Superior temporal gyrus (tissue), 1 donor: ENCODE results near the gene GAB2.
A peak's percentile ranks its signal among the peaks of the same experiment; 100 is the strongest.

Experiments used
- DNase-seq: peaks from one replicate; pipeline ENCODE4 v3.0.0-alpha.2; 2016; ENCODE audit errors: extremely low spot score

Gene GAB2

DNA sequence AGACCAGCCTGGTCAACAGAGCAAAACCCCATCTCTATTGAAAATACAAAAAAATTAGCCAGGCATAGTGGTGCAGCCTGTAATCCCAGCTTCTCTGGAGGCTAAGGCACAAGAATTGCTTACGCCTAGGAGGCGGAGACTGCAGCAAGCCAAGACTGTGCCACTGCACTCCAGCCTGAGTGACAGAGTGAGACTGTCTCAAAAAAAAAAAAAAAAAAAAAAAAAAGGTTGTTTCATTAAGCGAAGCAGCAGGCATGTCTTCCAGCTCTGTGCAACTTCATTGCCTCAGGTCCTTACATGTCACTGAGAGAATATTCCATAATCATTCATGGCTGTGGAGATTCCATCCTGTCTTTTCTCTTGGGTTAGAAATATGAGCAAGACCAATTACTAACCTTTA is 16.9 kb downstream of the GAB2 start:
- DNase-seq: no peak

- no peak for DNase-seq
These were observed 17.5 kb downstream of the GAB2 start for GRCh38 chr11:78400116-78400515.

- DNase-seq: no peak
These were observed 18.5 kb downstream of the GAB2 start for GRCh38 chr11:78399136-78399535.

- no peak for DNase-seq
These were observed 18.9 kb downstream of the GAB2 start for GRCh38 chr11:78398715-78399114.

- DNase-seq: no peak
These were observed 20.2 kb downstream of the GAB2 start for GRCh38 chr11:78397398-78397797.

GRCh38 chr11:78395597-78395996 is 22.0 kb downstream of the GAB2 start:
- DNase-seq: no peak

GRCh38 chr11:78392854-78393253 is 24.8 kb downstream of the GAB2 start:
- DNase-seq: no peak

DNA sequence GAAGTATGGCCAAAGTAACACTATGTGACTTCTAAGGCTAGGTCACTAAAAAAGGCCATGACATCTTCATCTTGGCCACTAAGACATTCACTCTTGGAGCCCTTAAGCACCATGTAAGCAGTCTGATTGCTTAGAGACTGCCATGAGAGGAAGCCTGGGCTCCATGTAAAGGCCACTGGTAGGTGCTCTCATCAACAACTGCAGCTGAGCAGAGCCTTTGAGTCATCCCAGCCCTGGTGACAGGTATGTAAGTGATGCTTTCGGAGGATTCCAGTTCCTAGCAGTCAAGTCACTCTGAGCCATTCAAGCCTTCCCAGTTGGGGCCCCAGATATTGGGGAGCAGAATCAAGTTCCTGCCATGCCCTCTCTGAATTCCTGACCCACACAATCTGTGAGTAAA is 26.2 kb downstream of the GAB2 start:
- DNase-seq: no peak

DNA sequence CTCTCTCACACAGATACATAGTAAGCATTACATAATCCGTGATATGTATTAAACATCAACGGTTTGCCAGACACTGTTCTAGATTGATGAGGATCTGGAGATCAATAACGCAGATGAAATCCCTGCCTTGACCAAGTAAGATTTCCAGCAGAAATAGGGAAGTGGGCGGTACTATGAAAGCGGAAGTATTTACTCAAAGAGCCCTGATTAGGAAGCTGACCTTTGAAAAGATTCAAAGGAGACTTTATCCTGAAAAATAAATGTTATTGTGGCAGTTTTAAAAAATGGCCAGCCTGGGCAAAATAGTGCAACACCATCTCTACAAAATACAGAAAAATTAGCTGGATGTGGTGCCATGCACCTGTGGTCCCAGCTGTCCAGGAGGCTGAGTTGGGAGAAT is 26.8 kb downstream of the GAB2 start:
- no peak for DNase-seq

DNA sequence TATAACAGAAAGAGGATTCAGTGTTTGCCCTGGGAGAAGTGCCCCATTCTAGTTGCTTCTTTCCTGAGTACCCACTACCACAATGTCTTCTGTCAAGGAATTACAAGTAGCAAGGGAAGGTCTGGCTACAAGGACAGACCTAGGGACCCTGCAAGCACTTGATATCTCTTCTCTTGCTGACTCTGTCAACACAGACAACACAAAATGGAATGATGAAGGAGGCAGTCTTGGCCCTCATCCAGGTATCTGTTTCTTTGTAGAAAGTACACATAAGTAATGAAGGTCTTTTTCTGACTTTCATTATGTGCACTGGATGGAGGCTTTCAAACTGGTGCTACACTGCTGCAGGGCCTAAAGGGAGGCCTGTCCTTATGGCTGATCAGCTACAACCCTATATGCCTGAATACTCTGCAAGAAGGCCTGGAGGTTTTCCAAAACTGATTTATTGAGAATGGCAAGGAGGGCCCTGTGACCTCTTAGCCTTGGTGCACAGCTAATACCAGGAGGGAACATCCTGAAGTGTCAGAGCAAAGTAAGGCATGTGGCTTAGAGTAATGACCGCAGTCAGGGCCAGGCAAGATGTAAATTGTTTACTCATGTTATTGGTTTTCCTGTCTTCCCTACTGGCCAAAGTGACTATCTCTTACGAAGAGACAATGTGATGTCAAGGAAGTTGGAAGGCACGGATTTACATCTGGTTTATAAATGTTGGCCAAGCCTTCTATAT is 31.2 kb downstream of the GAB2 start:
- DNase-seq: no peak

GRCh38 chr11:78385205-78385604 is 32.4 kb downstream of the GAB2 start:
- no peak for DNase-seq

GRCh38 chr11:78384231-78384630 is 33.4 kb downstream of the GAB2 start:
- DNase-seq: no peak

GRCh38 chr11:78381865-78382264 is 35.8 kb downstream of the GAB2 start:
- DNase-seq: no peak

- no peak for DNase-seq
These were observed 37.0 kb downstream of the GAB2 start for GRCh38 chr11:78380615-78381051.

- no peak for DNase-seq
These were observed 38.5 kb downstream of the GAB2 start for GRCh38 chr11:78379039-78379670.

GRCh38 chr11:78377625-78378418 is 39.8 kb downstream of the GAB2 start:
- no peak for DNase-seq

DNA sequence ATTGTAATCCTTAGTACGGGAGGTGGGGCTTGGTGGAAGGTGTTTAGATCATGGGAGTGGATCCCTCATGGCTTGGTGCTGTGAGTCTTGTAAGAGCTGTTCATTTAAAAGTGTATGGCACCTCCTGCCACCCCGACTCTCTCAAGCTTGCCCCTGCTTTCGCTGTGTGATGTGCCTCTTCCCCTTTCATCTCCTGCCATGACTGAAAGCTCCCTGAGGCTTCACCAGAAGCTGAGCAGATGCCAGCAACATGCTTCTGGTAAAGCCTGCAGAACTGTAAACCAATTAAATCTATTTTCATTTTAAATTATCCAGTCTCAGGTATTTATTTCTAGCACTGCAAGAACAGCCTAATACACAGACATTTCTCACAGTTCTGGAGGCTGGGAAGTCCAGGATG is 40.8 kb downstream of the GAB2 start:
- DNase-seq: no peak

GRCh38 chr11:78374917-78375316 is 42.7 kb downstream of the GAB2 start:
- DNase-seq: no peak

- DNase-seq: peak; percentile 59
These were observed 43.9 kb downstream of the GAB2 start for GRCh38 chr11:78373689-78374088.

- DNase-seq: no peak
These were observed 45.4 kb downstream of the GAB2 start for GRCh38 chr11:78372114-78372768.

DNA sequence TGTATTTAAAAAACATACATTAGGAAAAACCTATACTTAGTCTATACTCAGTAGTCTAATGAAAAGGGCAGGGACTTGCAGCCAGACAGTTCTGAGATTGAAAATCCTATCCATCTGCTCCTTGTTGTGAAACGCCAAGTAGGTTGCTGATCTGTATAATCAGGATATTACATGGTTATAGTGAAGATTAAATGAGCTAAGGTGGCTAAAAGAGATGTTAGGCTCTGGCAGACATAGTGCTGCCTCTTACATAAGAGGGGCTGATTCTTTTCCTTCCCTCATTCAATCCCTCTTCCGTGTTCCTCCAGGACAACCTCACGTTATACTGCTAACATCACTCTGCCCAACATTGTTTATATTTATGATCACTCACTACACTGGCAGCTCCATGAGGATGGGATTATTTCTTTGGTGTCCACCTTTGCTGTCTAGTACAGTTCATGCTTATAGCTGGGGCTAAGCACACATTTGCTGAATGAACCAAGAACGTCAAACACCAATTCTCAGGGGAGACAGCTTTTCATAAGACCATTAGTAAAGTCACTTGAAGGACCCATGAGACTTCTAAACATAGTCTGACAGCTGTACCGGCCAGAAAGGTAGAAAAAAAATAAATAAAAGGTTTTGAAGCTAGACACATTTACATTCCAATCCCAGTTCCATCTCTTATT is 46.3 kb downstream of the GAB2 start:
- peak; percentile 61 for DNase-seq
